Loucy (cell line): ENCODE measurements around the gene TBC1D22A.

Source experiments
- EZH2phosphoT487 ChIP-seq: fragments of 200-600 bp; IDR thresholded peaks from 2 replicates; pipeline ENCODE4 v1.6.1; 2018; ENCODE audit warnings: antibody characterized with exemption, mild to moderate bottlenecking, moderate library complexity, borderline replicate concordance
- TF ChIP-seq, protein P1 (sequence below): fragments of 200-600 bp; sonication (generic); conservative IDR thresholded peaks from 2 replicates; pipeline ENCODE4 v1.5.1; 2014; ENCODE audit warnings: mild to moderate bottlenecking, antibody characterized with exemption, low read length

DNA sequence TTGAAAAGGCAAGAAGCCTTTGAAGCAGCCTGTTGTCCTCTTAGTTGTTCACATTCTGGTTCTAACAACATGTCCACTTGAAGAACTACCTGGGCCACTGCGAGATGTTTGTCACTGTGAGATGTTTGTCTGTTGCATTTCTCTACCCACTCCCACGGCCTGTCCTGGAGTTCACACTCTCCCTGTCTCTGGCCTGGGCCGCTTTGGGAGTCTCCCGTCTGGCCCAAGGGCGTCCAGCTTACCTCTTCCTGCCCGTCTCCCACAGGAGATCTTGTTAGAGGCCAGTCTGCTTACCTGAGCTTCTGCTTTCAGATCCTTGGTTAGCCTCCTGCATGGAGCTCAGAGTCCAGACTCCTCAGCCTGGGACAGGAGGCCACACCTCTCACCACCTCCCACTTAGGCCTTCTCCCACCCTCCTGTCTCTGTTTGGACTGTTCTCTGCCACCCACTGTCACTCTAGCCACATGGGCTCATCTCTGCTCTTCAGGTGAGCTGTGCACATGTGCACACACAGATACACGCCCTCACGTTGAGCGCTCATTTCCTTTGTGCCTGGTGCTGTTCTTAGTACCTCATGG is 66.0 kb downstream of the TBC1D22A start:
- TF ChIP-seq, protein P1, sequence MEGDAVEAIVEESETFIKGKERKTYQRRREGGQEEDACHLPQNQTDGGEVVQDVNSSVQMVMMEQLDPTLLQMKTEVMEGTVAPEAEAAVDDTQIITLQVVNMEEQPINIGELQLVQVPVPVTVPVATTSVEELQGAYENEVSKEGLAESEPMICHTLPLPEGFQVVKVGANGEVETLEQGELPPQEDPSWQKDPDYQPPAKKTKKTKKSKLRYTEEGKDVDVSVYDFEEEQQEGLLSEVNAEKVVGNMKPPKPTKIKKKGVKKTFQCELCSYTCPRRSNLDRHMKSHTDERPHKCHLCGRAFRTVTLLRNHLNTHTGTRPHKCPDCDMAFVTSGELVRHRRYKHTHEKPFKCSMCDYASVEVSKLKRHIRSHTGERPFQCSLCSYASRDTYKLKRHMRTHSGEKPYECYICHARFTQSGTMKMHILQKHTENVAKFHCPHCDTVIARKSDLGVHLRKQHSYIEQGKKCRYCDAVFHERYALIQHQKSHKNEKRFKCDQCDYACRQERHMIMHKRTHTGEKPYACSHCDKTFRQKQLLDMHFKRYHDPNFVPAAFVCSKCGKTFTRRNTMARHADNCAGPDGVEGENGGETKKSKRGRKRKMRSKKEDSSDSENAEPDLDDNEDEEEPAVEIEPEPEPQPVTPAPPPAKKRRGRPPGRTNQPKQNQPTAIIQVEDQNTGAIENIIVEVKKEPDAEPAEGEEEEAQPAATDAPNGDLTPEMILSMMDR: no peak
- no peak for TF ChIP-seq EZH2phosphoT487
